ENCODE data around the gene ALDH1B1. TPM values are rescaled to one million over a fixed set of nuclear protein-coding genes. Genes with fewer than 3 reads are reported as not detected.

ALDH1B1 gene
- total RNA-seq, 4 donors from 2014 or later: 8.0 to 15.4 (median 11.0) TPM

DNA sequence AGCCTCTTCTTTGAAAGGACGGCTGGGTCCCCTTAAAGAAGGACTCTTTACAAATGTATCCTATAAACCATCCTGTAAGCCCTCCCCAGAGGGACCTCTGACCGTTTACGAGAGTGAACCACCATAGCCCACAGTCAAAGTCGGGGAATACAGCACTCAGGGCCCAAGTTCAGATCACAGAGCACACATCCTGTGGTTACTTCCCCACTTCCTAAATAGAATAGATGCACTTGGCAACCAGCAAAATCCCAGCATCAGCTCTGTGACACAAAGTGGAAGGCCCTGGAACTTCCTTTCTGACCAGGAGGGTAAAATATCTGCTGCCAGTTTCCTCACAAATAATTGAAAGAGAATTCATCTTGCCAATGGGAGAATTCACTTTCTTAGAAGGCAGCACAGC is 38.6 kb downstream of the ALDH1B1 start:
- TF ChIP-seq, protein P1, sequence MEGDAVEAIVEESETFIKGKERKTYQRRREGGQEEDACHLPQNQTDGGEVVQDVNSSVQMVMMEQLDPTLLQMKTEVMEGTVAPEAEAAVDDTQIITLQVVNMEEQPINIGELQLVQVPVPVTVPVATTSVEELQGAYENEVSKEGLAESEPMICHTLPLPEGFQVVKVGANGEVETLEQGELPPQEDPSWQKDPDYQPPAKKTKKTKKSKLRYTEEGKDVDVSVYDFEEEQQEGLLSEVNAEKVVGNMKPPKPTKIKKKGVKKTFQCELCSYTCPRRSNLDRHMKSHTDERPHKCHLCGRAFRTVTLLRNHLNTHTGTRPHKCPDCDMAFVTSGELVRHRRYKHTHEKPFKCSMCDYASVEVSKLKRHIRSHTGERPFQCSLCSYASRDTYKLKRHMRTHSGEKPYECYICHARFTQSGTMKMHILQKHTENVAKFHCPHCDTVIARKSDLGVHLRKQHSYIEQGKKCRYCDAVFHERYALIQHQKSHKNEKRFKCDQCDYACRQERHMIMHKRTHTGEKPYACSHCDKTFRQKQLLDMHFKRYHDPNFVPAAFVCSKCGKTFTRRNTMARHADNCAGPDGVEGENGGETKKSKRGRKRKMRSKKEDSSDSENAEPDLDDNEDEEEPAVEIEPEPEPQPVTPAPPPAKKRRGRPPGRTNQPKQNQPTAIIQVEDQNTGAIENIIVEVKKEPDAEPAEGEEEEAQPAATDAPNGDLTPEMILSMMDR (IDR thresholded peaks at IDR 0.05; ENCODE audit: low read depth): no peak

DNA sequence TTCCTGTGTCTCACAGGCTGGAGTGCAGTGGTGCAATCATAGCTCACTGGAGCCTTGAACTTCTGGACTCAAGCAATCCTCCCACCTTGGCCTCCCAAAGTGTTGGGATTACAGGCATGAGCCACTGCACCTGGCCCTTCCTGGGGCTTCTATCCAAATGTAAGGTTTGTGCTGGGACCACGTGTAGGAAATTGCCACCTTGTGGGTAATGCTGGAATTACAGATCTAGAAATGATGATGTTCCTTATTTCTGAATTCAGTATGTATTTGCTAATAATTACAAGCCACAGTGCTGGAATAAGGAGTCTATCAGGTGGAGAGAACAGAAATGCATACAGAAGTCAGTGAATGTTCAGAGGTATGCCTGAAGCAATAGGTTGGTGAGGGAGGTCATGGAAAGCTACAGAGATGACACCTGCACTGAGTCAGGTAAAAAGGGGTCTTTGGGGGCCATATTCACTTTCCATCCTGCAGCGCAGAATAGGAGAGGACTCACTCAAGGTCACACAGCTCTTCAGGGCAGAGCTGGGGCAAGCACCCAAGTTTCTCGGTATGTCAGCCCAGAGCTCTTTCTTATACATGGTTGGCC is 40.5 kb downstream of the ALDH1B1 start:
- TF ChIP-seq, protein P1 (IDR thresholded peaks at IDR 0.05; ENCODE audit: low read depth): no peak

DNA sequence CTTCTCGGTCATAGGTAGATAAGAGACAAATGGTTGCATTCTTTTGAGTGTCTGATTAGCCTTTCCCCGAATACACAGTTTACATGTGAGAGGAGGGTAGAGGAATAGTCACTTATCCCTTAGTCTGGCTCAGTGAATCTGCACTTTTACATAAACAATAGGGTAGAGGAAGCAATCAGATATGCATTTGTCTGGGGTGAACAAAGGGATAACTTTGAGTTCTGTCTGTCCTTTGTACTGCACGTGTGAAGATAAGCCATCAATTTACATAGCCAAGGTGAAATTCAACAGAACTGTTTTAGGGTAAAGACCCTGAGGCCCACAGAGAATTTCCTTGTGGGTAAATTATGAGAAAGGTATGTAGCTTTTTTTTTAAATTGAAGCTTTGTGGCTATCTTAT is 41.9 kb downstream of the ALDH1B1 start:
- TF ChIP-seq, protein P1 (IDR thresholded peaks at IDR 0.05; ENCODE audit: low read depth): no peak

GRCh38 chr9:38434853-38435252 is 42.4 kb downstream of the ALDH1B1 start:
- TF ChIP-seq, protein P1 (IDR thresholded peaks at IDR 0.05; ENCODE audit: low read depth): no peak

DNA sequence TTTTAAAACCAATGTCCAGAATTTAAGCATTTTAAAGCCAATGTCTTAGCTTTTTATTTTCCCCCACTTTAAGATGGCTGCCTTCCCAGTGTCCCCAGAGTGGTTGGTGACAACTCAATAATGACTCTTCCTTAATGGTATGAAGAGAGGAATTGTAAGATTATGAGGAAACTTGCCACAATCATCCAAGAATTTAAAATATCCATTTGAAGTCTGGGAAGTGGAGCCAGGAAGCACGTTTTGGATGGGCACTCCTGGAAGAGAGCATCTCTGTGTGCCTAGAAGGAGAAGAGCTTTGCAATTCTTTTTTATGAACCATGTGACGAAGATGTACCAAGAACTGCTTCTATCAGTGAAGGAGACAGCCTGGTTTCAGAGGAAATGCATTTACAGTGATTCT is 43.0 kb downstream of the ALDH1B1 start:
- TF ChIP-seq, protein P1 (IDR thresholded peaks at IDR 0.05; ENCODE audit: low read depth): no peak

DNA sequence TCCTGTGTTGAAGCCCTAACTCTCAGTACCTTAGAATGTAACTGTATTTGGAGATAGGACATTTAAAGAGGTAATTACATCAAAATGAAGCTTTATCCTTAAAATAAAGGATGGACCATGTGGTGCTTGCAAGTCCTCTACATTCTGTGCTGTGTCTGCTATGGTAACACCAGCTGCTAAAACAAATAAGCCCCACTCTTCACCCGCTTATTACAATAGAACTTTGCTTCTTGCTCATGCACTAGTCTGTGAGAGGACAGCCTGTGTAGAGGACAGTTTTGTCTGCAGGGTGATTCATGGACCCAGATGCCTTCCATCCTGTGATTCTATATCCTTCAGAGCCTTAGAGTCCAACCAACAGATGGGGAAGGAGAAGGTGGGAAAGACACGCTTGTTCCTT is 44.2 kb downstream of the ALDH1B1 start:
- TF ChIP-seq, protein P1 (IDR thresholded peaks at IDR 0.05; ENCODE audit: low read depth): no peak

- TF ChIP-seq, protein P1 (IDR thresholded peaks at IDR 0.05; ENCODE audit: low read depth): no peak
These were observed 44.8 kb downstream of the ALDH1B1 start for GRCh38 chr9:38437193-38437823.

Measured in subcutaneous adipose tissue (tissue), 4 donors.